GM12878 (cell line): ENCODE measurements around the gene NUP85. TPM values are rescaled to one million over a fixed set of nuclear protein-coding genes. Genes with fewer than 3 reads are reported as not detected.

Source experiments
- ATAC-seq: fragments of 200-7000 bp; cut with Tn5 transposase; 3 replicates; pipeline ENCODE4 v1.9.1; 2020; ENCODE audit warnings: mild to moderate bottlenecking, moderate library complexity
- BruUV-seq: library from RNA; stranded (reverse); fragments of 400-500 nt; replicated peaks from 2 replicates; lab custom pipeline; 2021; lab: Mats Ljungman, UMichigan
- CTCF ChIA-PET: fragments of 300-600 bp; sonication (Branson Sonifier 250); formaldehyde crosslinking; extraction: SDS; loops from one replicate; lab custom pipeline; 2021; ENCODE audit warnings: inconsistent platforms; lab: Yijun Ruan, JAX
- POLR2A ChIA-PET: fragments of 350-600 bp; formaldehyde crosslinking; extraction: SDS; loops from one replicate; lab custom pipeline; 2021; ENCODE audit warnings: inconsistent platforms; lab: Charles Lee
- RAD21 ChIA-PET: fragments of 300-600 bp; sonication (Branson Sonifier 250); formaldehyde crosslinking; loops from one replicate; lab custom pipeline; 2023; ENCODE audit warnings: antibody characterized with exemption; ENCODE audit not compliant: unreplicated experiment; lab: Charles Lee
- SMC1A ChIA-PET: fragments of 300-600 bp; sonication (Branson Sonifier 250); formaldehyde crosslinking; loops from one replicate; lab custom pipeline; 2023; ENCODE audit not compliant: unreplicated experiment, uncharacterized antibody; lab: Charles Lee
- DNase-seq: peaks from one replicate; pipeline ENCODE4 v3.0.0-alpha.2; 2011; ENCODE audit warnings: low read depth, low spot score
- FAIRE-seq: peaks from 3 replicates; lab custom pipeline; 2011; peaks lifted over from hg19 to GRCh38; lab: Jason Lieb, UNC
- H2AFZ ChIP-seq: 2 replicates; pipeline ENCODE4 v1.6.0; 2011; ENCODE audit warnings: low read depth, low read length, control low read depth; ENCODE audit not compliant: control insufficient read depth
- H3K27ac ChIP-seq: 2 replicates; pipeline ENCODE4 v1.5.1; 2011; ENCODE audit warnings: control low read depth; ENCODE audit not compliant: control insufficient read depth, insufficient read depth
- H3K27me3 ChIP-seq, 2 experiments: replicated peaks in 1 of 2; 2 replicates each; pipeline versions ENCODE4 v1.6.0 to v1.6.1; 2011; ENCODE audit warnings: low read length in 1 of 2; ENCODE audit not compliant: control insufficient read depth in 2 of 2, insufficient read depth in 2 of 2
- H3K36me3 ChIP-seq, 2 experiments: 2 replicates each; pipeline ENCODE4 v1.5.1; 2011; ENCODE audit warnings: low read length in 1 of 2; ENCODE audit not compliant: control insufficient read depth in 2 of 2, insufficient read depth in 2 of 2
- H3K4me1 ChIP-seq: 2 replicates; pipeline ENCODE4 v1.6.1; 2011; ENCODE audit warnings: mild to moderate bottlenecking, low read length, moderate library complexity, mixed read lengths; ENCODE audit not compliant: control insufficient read depth, insufficient read depth
- H3K4me2 ChIP-seq: 2 replicates; pipeline ENCODE4 v1.6.0; 2011; ENCODE audit warnings: control low read depth; ENCODE audit not compliant: control insufficient read depth, insufficient read depth
- H3K4me3 ChIP-seq: fragments of 200-600 bp; sonication (generic); 2 replicates; pipeline ENCODE4 v1.5.1; 2016
- H3K79me2 ChIP-seq: 2 replicates; pipeline ENCODE4 v1.6.0; 2011; ENCODE audit warnings: low read length; ENCODE audit not compliant: control insufficient read depth, insufficient read depth
- H3K9ac ChIP-seq: 2 replicates; pipeline ENCODE4 v1.8.0; 2011; ENCODE audit warnings: low read length, control low read depth, mixed read lengths; ENCODE audit not compliant: control insufficient read depth, insufficient read depth
- H3K9me3 ChIP-seq: replicated peaks from 3 replicates; pipeline ENCODE4 v1.5.1; 2011; ENCODE audit warnings: mild to moderate bottlenecking, low read length; ENCODE audit not compliant: control insufficient read depth, insufficient read depth
- H4K20me1 ChIP-seq: 2 replicates; pipeline ENCODE4 v1.6.0; 2011; ENCODE audit not compliant: control insufficient read depth, insufficient read depth
- ATF7 ChIP-seq: fragments of 450-650 bp; IDR thresholded peaks from 2 replicates; pipeline ENCODE4 v1.6.1; 2016; ENCODE audit warnings: low read depth, mild to moderate bottlenecking
- BCL11A ChIP-seq: IDR thresholded peaks from 2 replicates; pipeline ENCODE4 v1.6.1; 2011; ENCODE audit warnings: low read depth, low read length
- DPF2 ChIP-seq: fragments of 450-650 bp; IDR thresholded peaks from 2 replicates; pipeline ENCODE4 v1.6.1; 2017; ENCODE audit warnings: mild to moderate bottlenecking
- EED ChIP-seq: sonication (generic); IDR thresholded peaks from 2 replicates; pipeline ENCODE4 v1.6.1; 2016; ENCODE audit warnings: antibody characterized with exemption, low read depth
- ETV6 ChIP-seq, 2 experiments: fragments of 450-650 bp in 1 of 2; IDR thresholded peaks in 1 of 2; conservative IDR thresholded peaks in 1 of 2; 2 replicates each; pipeline ENCODE4 v1.6.1; 2014; ENCODE audit warnings: antibody characterized with exemption in 1 of 2, borderline replicate concordance in 1 of 2, low read depth in 1 of 2, mild to moderate bottlenecking in 1 of 2, moderate library complexity in 1 of 2
- FOXK2 ChIP-seq: fragments of 450-650 bp; IDR thresholded peaks from 2 replicates; pipeline ENCODE4 v1.6.1; 2017; ENCODE audit warnings: mild to moderate bottlenecking, moderate library complexity
- FOXM1 ChIP-seq: IDR thresholded peaks from 2 replicates; pipeline ENCODE4 v1.6.1; 2012; ENCODE audit warnings: low read depth, mild to moderate bottlenecking, inconsistent platforms, low read length, moderate library complexity
- JUNB ChIP-seq: IDR thresholded peaks from 2 replicates; pipeline ENCODE4 v1.6.1; 2016; ENCODE audit warnings: antibody characterized with exemption, mild to moderate bottlenecking
- MXI1 ChIP-seq: fragments of 150-350 bp; IDR thresholded peaks from 2 replicates; pipeline ENCODE4 v1.6.1; 2011; ENCODE audit warnings: low read depth, mild to moderate bottlenecking, inconsistent platforms, low read length, improper control_type of control experiment
- MYC ChIP-seq: IDR thresholded peaks from 2 replicates; pipeline ENCODE4 v1.6.1; 2011; ENCODE audit warnings: mild to moderate bottlenecking, low read length, moderate library complexity, inconsistent platforms; ENCODE audit not compliant: insufficient read depth, insufficient replicate concordance, insufficient read length, severe bottlenecking
- STAT3 ChIP-seq: IDR thresholded peaks from 2 replicates; pipeline ENCODE4 v1.6.1; 2011; ENCODE audit warnings: low read depth, low read length, improper control_type of control experiment
- TCF12 ChIP-seq: IDR thresholded peaks from 2 replicates; pipeline ENCODE4 v1.6.1; 2011; ENCODE audit warnings: low read depth, mild to moderate bottlenecking, low read length
- ZBTB11 ChIP-seq: fragments of 450-650 bp; formaldehyde crosslinking; IDR thresholded peaks from 2 replicates; pipeline ENCODE4 v1.5.0; 2022; ENCODE audit warnings: mild to moderate bottlenecking, missing genetic modification characterization
- ZNF24 ChIP-seq: fragments of 450-650 bp; IDR thresholded peaks from 2 replicates; pipeline ENCODE4 v1.6.1; 2017; ENCODE audit warnings: antibody characterized with exemption, mild to moderate bottlenecking
- WGBS: methylation state at CpG from one replicate; pipeline ENCODE4 v1.1.6; 2016; ENCODE audit warnings: low lambda C conversion rate; ENCODE audit not compliant: insufficient replicate concordance, insufficient coverage; ENCODE audit errors: missing lambda C conversion rate; 5-methylcytosine and 5-hydroxymethylcytosine counted together
- in situ Hi-C: fragments of 300-500 bp; cut with MboI; formaldehyde crosslinking; loops from 9 replicates; pipeline ENCODE4 v1.14.3; 2018; ENCODE audit warnings: mixed read lengths
- intact Hi-C: fragments of 100-400 bp; cut with micrococcal nuclease; formaldehyde crosslinking; loops from one replicate; pipeline ENCODE4 v1.14.2; 2022; ENCODE audit not compliant: unreplicated experiment
- polyA plus RNA-seq, 11 experiments: library from polyadenylated mRNA; depleted of rRNA in 4 of 11; unstranded in 6 of 11; stranded (reverse) in 5 of 11; fragments of >200 nt; fragmentation: Nextera tagmentation in 4 of 11; fragmentation: Illumina TruSeq in 1 of 11; extraction: Ambion mirVana in 4 of 11; extraction: Trizol in 1 of 11; gene quantifications; 1 replicate in 1 of 11; 2 replicates in 10 of 11; pipeline versions ENCODE4 v1.2.1 to v1.2.3, GENCODE V29; 2011 to 2016; ENCODE audit warnings: inconsistent platforms in 2 of 11, missing spikeins in 2 of 11, low read depth in 1 of 11
- total RNA-seq, 4 experiments: library from RNA; depleted of rRNA in 3 of 4; stranded (reverse); fragments of >200 nt in 3 of 4; fragmentation: Illumina TruSeq in 1 of 4; extraction: Trizol in 1 of 4; gene quantifications; 2 replicates each; pipeline versions ENCODE4 v1.2.1 to v1.2.3, GENCODE V29; 2013 to 2021
- TF ChIP-seq, protein P1 (sequence below): fragments of 450-650 bp; IDR thresholded peaks from 2 replicates; pipeline ENCODE4 v1.6.1; 2017; ENCODE audit warnings: mild to moderate bottlenecking, low read depth, inconsistent platforms; ENCODE audit not compliant: poor library complexity, severe bottlenecking

Gene NUP85
- total and polyA plus RNA-seq, 10 of the 15 experiments (the other 5 are each of a cell fraction or from before 2014, with no cell fraction given) = 54.0 to 135 (median 95.4) TPM

GRCh38 chr17:75239778-75240393 is 34.4 kb downstream of the NUP85 start:
- no peak for FAIRE-seq
- H3K79me2 ChIP-seq = no peaks in the 10 kb centered on the region; the same call in 1 of the 2 replicates
- peaks cover 39% of the 10 kb centered on the region for H3K4me1 ChIP-seq
- no peak overlapping the region for H2AFZ ChIP-seq
- ChIA-PET SMC1A (interaction anchor here (1.0 to 2.3 kb wide), 6 partner anchors 10 to 126 kb away, joined by 3 to 10 read pairs (median 5); partner anchors contain the start of genes GGA3, MIF4GD and MRPS7), POLR2A (interaction anchor here (0.6 to 1.2 kb wide), 4 partner anchors 23 to 135 kb away, joined by 3 to 5 read pairs (median 4); partner anchors contain the start of gene MIF4GD), RAD21 (interaction anchor here (0.7 to 1.6 kb wide), 12 partner anchors 20 to 279 kb away, joined by 3 to 9 read pairs (median 4); partner anchors contain the start of genes MIF4GD and NUP85), CTCF (interaction anchor here (0.6 to 4.3 kb wide), 24 partner anchors 10 to 278 kb away, joined by 3 to 34 read pairs (median 4); partner anchors contain the start of genes GGA3, MIF4GD, MRPS7 and NUP85)
- no peaks in the 10 kb centered on the region; the same call in 1 of the 2 replicates for H4K20me1 ChIP-seq
- WGBS = 99% methylated on average over 20 of the region's 23 CpGs
- no peak for DNase-seq
- no TSS peak for BruUV-seq
- H3K27ac ChIP-seq = no peak overlapping the region
- H3K9ac ChIP-seq = no peak overlapping the region
- intact Hi-C loops (loop anchor here (1.0 kb wide), 1 partner anchor 172 kb away; no protein-coding TSS in a partner anchor), in situ Hi-C loops (no loop called here)
- H3K36me3 ChIP-seq = peaks cover 63 to 65% of the 10 kb centered on the region in 2 experiments
- H3K27me3 ChIP-seq = no peaks in the 10 kb centered on the region
- no peak for ATAC-seq
- H3K4me3 ChIP-seq = no peak overlapping the region
- H3K9me3 ChIP-seq = no peaks in the 10 kb centered on the region
- no peak overlapping the region for H3K4me2 ChIP-seq
- TF ChIP-seq JUNB (no peak), ZBTB11 (CRISPR knock-in tag) (no peak), MXI1 (no peak), TCF12 (no peak), DPF2 (no peak), FOXK2 (no peak), ATF7 (no peak), STAT3 (no peak), MYC (no peak), ZNF24 (no peak), ETV6 (conservative IDR thresholded peaks at IDR 0.05 in 1 of 2, IDR thresholded peaks at IDR 0.05 in 1 of 2; ENCODE audit: borderline replicate concordance in 1 of 2, low read depth in 1 of 2) (no peak), FOXM1 (no peak), BCL11A (no peak), EED (no peak)
- TF ChIP-seq, protein P1, sequence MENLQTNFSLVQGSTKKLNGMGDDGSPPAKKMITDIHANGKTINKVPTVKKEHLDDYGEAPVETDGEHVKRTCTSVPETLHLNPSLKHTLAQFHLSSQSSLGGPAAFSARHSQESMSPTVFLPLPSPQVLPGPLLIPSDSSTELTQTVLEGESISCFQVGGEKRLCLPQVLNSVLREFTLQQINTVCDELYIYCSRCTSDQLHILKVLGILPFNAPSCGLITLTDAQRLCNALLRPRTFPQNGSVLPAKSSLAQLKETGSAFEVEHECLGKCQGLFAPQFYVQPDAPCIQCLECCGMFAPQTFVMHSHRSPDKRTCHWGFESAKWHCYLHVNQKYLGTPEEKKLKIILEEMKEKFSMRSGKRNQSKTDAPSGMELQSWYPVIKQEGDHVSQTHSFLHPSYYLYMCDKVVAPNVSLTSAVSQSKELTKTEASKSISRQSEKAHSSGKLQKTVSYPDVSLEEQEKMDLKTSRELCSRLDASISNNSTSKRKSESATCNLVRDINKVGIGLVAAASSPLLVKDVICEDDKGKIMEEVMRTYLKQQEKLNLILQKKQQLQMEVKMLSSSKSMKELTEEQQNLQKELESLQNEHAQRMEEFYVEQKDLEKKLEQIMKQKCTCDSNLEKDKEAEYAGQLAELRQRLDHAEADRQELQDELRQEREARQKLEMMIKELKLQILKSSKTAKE = no peak
